ENCODE results near the gene CHMP5.

GRCh38 chr9:33309903-33310302 lies 45.1 kb downstream of the CHMP5 start:
- TF ChIP-seq EZH2 (IDR thresholded peaks at IDR 0.05; ENCODE audit: low read depth) = no peak
- no peak for TF ChIP-seq CTCF (conservative IDR thresholded peaks at IDR 0.05)

Measured in PC-9 (cell line).